ENCODE results near the gene MCM5. TPM values are rescaled to one million over a fixed set of nuclear protein-coding genes. Genes with fewer than 3 reads are reported as not detected.
"Not testable (repeated sequence)": the region's sequence is repeated elsewhere in the genome, so short reads cannot be mapped to it uniquely, and the experiment has no call there.

Gene MCM5
- total RNA-seq, 3 donors from 2014 or later (not counting 1 experiment from before 2014, with no cell fraction given), result 59.3 to 73.8 (median 61.5) TPM

DNA sequence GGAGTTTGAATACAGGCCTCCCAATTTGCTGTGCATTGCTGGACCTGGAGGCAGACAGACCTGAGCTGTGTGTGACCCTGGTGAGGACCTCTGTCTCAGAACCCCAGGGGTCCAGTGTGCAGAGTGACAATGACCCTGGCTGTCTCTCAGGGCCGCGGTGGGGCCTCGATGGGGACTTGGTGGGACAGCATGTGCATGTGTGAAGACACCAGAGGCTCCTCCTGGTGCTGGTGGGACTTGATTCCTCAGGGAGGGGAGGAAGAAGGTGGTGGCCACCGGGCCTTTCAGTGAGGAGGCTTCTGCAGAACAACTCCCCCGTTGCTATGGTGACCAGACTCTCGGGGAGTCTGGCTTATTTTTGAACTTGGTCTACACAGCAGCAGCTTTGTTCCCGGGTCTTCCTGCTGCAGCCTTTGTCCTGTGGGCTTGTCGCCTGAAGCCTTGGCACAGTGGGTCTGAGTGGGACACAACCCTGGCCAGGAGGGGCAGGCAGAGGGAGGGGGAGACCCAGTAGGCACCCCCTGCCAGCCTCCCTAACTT is 35.3 kb downstream of the MCM5 start:
- Histone ChIP-seq H3K27ac (ENCODE audit: low read length) (no peak overlapping the region), H3K4me1 (ENCODE audit: control insufficient read depth, insufficient read depth, low read length) (no peaks in the 10 kb centered on the region), H3K9me3 (ENCODE audit: control insufficient read depth, insufficient read depth, low read length) (peaks cover 13% of the 10 kb centered on the region), H3K36me3 (ENCODE audit: control insufficient read depth, insufficient read depth, low read length) (peaks cover 8% of the 10 kb centered on the region), H3K4me3 (ENCODE audit: low read length) (no peak overlapping the region), H3K27me3 (ENCODE audit: control insufficient read depth, insufficient read depth, low read length) (no peaks in the 10 kb centered on the region)
- no peak for TF ChIP-seq CTCF (IDR thresholded peaks at IDR 0.05)
- Mint-ChIP-seq H3K4me1 (no peaks in the 10 kb centered on the region), H3K27ac (no peak overlapping the region), H3K9me3 (peaks cover 0 to 2% of the 10 kb centered on the region in 2 donors), H3K36me3 (no peaks in the 10 kb centered on the region), H3K4me3 (no peak overlapping the region), H3K27me3 (ENCODE audit: low read depth in 2 of 2) (no peaks in the 10 kb centered on the region)
- DNase-seq (no peak), ATAC-seq (no peak)
- 91% methylated on average over 8 of the region's 8 CpGs for WGBS (ENCODE audit: insufficient coverage)
- intact Hi-C loops (cut with micrococcal nuclease), result no loop called here

- 95% methylated on average over 4 of the region's 5 CpGs for WGBS (ENCODE audit: insufficient coverage)
- intact Hi-C loops (cut with micrococcal nuclease), result no loop called here
Measured at GRCh38 chr22:35436421-35436820, 36.5 kb downstream of the MCM5 start.

GRCh38 chr22:35437049-35437448 is 37.1 kb downstream of the MCM5 start:
- ATAC-seq (no peak), DNase-seq (no peak)
- intact Hi-C loops (cut with micrococcal nuclease), result no loop called here
- peaks cover 7% of the 10 kb centered on the region for H3K36me3 ChIP-seq (ENCODE audit: control insufficient read depth, insufficient read depth, low read length)
- Mint-ChIP-seq H3K27ac (no peak overlapping the region), H3K27me3 (ENCODE audit: low read depth in 2 of 2) (no peaks in the 10 kb centered on the region), H3K36me3 (no peaks in the 10 kb centered on the region), H3K4me1 (no peaks in the 10 kb centered on the region), H3K4me3 (no peak overlapping the region), H3K9me3 (peaks cover 0 to 2% of the 10 kb centered on the region in 2 donors)
- no peak overlapping the region for H3K4me3 ChIP-seq (ENCODE audit: low read length)
- H3K9me3 ChIP-seq (ENCODE audit: control insufficient read depth, insufficient read depth, low read length), result peaks cover 13% of the 10 kb centered on the region
- no peak for TF ChIP-seq CTCF (IDR thresholded peaks at IDR 0.05)
- no peaks in the 10 kb centered on the region for H3K27me3 ChIP-seq (ENCODE audit: control insufficient read depth, insufficient read depth, low read length)
- no peak overlapping the region for H3K27ac ChIP-seq (ENCODE audit: low read length)
- WGBS (ENCODE audit: insufficient coverage), result 95% methylated on average over 2 of the region's 2 CpGs
- no peaks in the 10 kb centered on the region for H3K4me1 ChIP-seq (ENCODE audit: control insufficient read depth, insufficient read depth, low read length)

More at GRCh38 chr22:35436421-35436820, 36.5 kb downstream of the MCM5 start:
- ATAC-seq (no peak), DNase-seq (no peak)
- peaks cover 13% of the 10 kb centered on the region for H3K9me3 ChIP-seq (ENCODE audit: control insufficient read depth, insufficient read depth, low read length)
- TF ChIP-seq CTCF (IDR thresholded peaks at IDR 0.05), result no peak
- no peaks in the 10 kb centered on the region for H3K4me1 Mint-ChIP-seq
- H3K36me3 ChIP-seq (ENCODE audit: control insufficient read depth, insufficient read depth, low read length), result peaks cover 8% of the 10 kb centered on the region
- no peak overlapping the region for H3K4me3 ChIP-seq (ENCODE audit: low read length)
- no peak overlapping the region for H3K27ac ChIP-seq (ENCODE audit: low read length)
- no peaks in the 10 kb centered on the region for H3K27me3 ChIP-seq (ENCODE audit: control insufficient read depth, insufficient read depth, low read length)
- no peak overlapping the region for H3K4me3 Mint-ChIP-seq
- H3K4me1 ChIP-seq (ENCODE audit: control insufficient read depth, insufficient read depth, low read length), result no peaks in the 10 kb centered on the region
- no peaks in the 10 kb centered on the region for H3K36me3 Mint-ChIP-seq
- H3K27me3 Mint-ChIP-seq (ENCODE audit: low read depth in 2 of 2), result no peaks in the 10 kb centered on the region
- H3K9me3 Mint-ChIP-seq, result peaks cover 0 to 2% of the 10 kb centered on the region in 2 donors
- no peak overlapping the region for H3K27ac Mint-ChIP-seq

- WGBS (ENCODE audit: insufficient coverage), result 80% methylated on average over 3 of the region's 3 CpGs
- H3K27me3 Mint-ChIP-seq (ENCODE audit: low read depth in 2 of 2); H3K4me1 Mint-ChIP-seq; H3K27me3 ChIP-seq (ENCODE audit: control insufficient read depth, insufficient read depth, low read length); H3K4me3 Mint-ChIP-seq; H3K36me3 ChIP-seq (ENCODE audit: control insufficient read depth, insufficient read depth, low read length); H3K27ac Mint-ChIP-seq; H3K9me3 ChIP-seq (ENCODE audit: control insufficient read depth, insufficient read depth, low read length); DNase-seq; H3K4me1 ChIP-seq (ENCODE audit: control insufficient read depth, insufficient read depth, low read length); H3K36me3 Mint-ChIP-seq; intact Hi-C loops (cut with micrococcal nuclease); ATAC-seq; H3K4me3 ChIP-seq (ENCODE audit: low read length); H3K9me3 Mint-ChIP-seq; H3K27ac ChIP-seq (ENCODE audit: low read length): not testable (repeated sequence)
Measured at GRCh38 chr22:35438673-35439364, 38.9 kb downstream of the MCM5 start.
